Measurements from ENCODE around the gene PKHD1.
"Not testable (repeated sequence)": the region's sequence is repeated elsewhere in the genome, so short reads cannot be mapped to it uniquely, and the experiment has no call there.

Gene PKHD1

GRCh38 chr6:51854347-51854746, 233.1 kb downstream of the PKHD1 start:
- ATAC-seq, result no peak
- TF ChIP-seq CSDC2 (CRISPR knock-in tag; IDR thresholded peaks at IDR 0.05) (no peak), CREB5 (CRISPR knock-in tag; IDR thresholded peaks at IDR 0.05; ENCODE audit: low read depth) (no peak), ZNF8 (CRISPR knock-in tag; IDR thresholded peaks at IDR 0.05) (no peak), OSR1 (CRISPR knock-in tag; IDR thresholded peaks at IDR 0.05) (no peak), PPARA (CRISPR knock-in tag; IDR thresholded peaks at IDR 0.05; ENCODE audit: borderline replicate concordance) (no peak)

- ATAC-seq, result not testable (repeated sequence)
Observed at GRCh38 chr6:51853109-51853508, 234.3 kb downstream of the PKHD1 start.

- TF ChIP-seq OSR1 (CRISPR knock-in tag; IDR thresholded peaks at IDR 0.05) (no peak), ZNF70 (CRISPR knock-in tag; IDR thresholded peaks at IDR 0.05) (no peak), ZNF565 (CRISPR knock-in tag; conservative IDR thresholded peaks at IDR 0.05; ENCODE audit: low read depth) (no peak)
- no peak for ATAC-seq
Observed at GRCh38 chr6:51846531-51846930, 240.9 kb downstream of the PKHD1 start.

- no peak for ATAC-seq
- TF ChIP-seq CSDC2 (CRISPR knock-in tag; IDR thresholded peaks at IDR 0.05) (no peak), PATZ1 (CRISPR knock-in tag; IDR thresholded peaks at IDR 0.05; ENCODE audit: borderline replicate concordance) (no peak), ZNF565 (CRISPR knock-in tag; conservative IDR thresholded peaks at IDR 0.05; ENCODE audit: low read depth) (no peak), TCF4 (CRISPR knock-in tag; IDR thresholded peaks at IDR 0.05; ENCODE audit: borderline replicate concordance) (no peak), RARB (CRISPR knock-in tag; IDR thresholded peaks at IDR 0.05) (no peak), POU6F1 (CRISPR knock-in tag; IDR thresholded peaks at IDR 0.05; ENCODE audit: borderline replicate concordance, low read depth) (no peak), SNAI2 (CRISPR knock-in tag; IDR thresholded peaks at IDR 0.05) (no peak), CREB5 (CRISPR knock-in tag; IDR thresholded peaks at IDR 0.05; ENCODE audit: low read depth) (no peak), BACH2 (CRISPR knock-in tag; IDR thresholded peaks at IDR 0.05; ENCODE audit: borderline replicate concordance) (no peak), ZFP3 (CRISPR knock-in tag; IDR thresholded peaks at IDR 0.05) (no peak), ISL1 (CRISPR knock-in tag; IDR thresholded peaks at IDR 0.05) (no peak), ZNF70 (CRISPR knock-in tag; IDR thresholded peaks at IDR 0.05) (no peak), OSR1 (CRISPR knock-in tag; IDR thresholded peaks at IDR 0.05) (no peak), ARNTL (CRISPR knock-in tag; IDR thresholded peaks at IDR 0.05; ENCODE audit: borderline replicate concordance, low read depth) (no peak), TOX (CRISPR knock-in tag; IDR thresholded peaks at IDR 0.05; ENCODE audit: borderline replicate concordance) (no peak), ZFP30 (CRISPR knock-in tag; IDR thresholded peaks at IDR 0.05) (no peak)
Observed at GRCh38 chr6:51844336-51844735, 243.1 kb downstream of the PKHD1 start.

GRCh38 chr6:51843456-51844056, 243.9 kb downstream of the PKHD1 start:
- no peak for ATAC-seq
- no peak for TF ChIP-seq RARB (CRISPR knock-in tag; IDR thresholded peaks at IDR 0.05)
- TF ChIP-seq ZNF8 (CRISPR knock-in tag; IDR thresholded peaks at IDR 0.05), result no peak
- no peak for TF ChIP-seq TSHZ2 (CRISPR knock-in tag; IDR thresholded peaks at IDR 0.05)
- TF ChIP-seq ZFP3 (CRISPR knock-in tag; IDR thresholded peaks at IDR 0.05), result no peak
- TF ChIP-seq ARNTL (CRISPR knock-in tag; IDR thresholded peaks at IDR 0.05; ENCODE audit: borderline replicate concordance, low read depth), result no peak
- no peak for TF ChIP-seq ISL1 (CRISPR knock-in tag; IDR thresholded peaks at IDR 0.05)
- no peak for TF ChIP-seq PATZ1 (CRISPR knock-in tag; IDR thresholded peaks at IDR 0.05; ENCODE audit: borderline replicate concordance)
- TF ChIP-seq SNAI2 (CRISPR knock-in tag; IDR thresholded peaks at IDR 0.05), result no peak
- TF ChIP-seq PPARA (CRISPR knock-in tag; IDR thresholded peaks at IDR 0.05; ENCODE audit: borderline replicate concordance), result no peak
- no peak for TF ChIP-seq OSR1 (CRISPR knock-in tag; IDR thresholded peaks at IDR 0.05)
- no peak for TF ChIP-seq GLIS3 (CRISPR knock-in tag; IDR thresholded peaks at IDR 0.05)
- no peak for TF ChIP-seq CSRNP3 (CRISPR knock-in tag; IDR thresholded peaks at IDR 0.05)
